VCaP (cell line): ENCODE measurements around the gene ARHGEF10L.

ENCODE experiments used
- H3K27ac ChIP-seq: fragments of 450-650 bp; 2 replicates; pipeline ENCODE4 v1.5.1; 2017
- TF ChIP-seq, protein P1 (sequence below): fragments of 450-650 bp; conservative IDR thresholded peaks from 2 replicates; pipeline ENCODE4 v1.5.1; 2017; ENCODE audit warnings: mild to moderate bottlenecking, moderate library complexity

ARHGEF10L gene

DNA sequence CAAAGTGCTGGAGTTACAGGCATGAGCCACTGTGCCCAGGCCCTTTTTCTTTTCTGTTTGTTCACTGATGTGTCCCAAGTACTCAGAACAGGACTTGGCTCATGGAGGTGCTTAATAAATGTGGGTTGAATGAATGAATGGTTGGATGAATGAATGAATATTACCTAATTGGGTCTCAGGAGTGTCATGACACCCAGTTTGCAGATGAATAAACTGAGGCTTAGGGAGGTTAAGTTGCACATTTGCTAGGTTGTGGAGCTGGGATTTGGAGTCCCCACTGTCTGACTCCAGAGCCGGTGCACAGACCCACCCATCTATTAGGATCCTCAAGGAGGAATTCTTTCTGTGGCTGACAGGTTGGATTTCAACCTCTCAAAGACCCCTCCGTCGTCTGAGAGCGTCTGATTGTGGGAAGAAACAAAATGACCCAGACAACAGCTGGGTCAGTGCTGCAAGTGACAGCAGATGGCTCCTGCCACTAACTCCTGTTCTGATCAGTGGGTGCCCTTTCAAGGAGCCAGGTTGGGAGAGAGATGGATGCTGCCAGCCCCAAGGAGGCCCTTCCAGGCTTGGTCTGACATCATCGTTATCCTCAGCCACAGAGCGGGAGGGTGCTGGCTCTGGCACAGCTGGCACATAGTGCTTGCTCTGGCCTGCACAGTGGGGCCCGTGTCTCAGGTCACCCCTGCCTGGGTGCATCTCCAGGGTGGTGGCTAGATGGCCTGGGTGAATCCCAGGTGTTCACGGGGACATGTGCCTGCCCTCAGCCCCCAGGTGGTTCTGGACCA is 24.2 kb downstream of the ARHGEF10L start:
- TF ChIP-seq, protein P1, sequence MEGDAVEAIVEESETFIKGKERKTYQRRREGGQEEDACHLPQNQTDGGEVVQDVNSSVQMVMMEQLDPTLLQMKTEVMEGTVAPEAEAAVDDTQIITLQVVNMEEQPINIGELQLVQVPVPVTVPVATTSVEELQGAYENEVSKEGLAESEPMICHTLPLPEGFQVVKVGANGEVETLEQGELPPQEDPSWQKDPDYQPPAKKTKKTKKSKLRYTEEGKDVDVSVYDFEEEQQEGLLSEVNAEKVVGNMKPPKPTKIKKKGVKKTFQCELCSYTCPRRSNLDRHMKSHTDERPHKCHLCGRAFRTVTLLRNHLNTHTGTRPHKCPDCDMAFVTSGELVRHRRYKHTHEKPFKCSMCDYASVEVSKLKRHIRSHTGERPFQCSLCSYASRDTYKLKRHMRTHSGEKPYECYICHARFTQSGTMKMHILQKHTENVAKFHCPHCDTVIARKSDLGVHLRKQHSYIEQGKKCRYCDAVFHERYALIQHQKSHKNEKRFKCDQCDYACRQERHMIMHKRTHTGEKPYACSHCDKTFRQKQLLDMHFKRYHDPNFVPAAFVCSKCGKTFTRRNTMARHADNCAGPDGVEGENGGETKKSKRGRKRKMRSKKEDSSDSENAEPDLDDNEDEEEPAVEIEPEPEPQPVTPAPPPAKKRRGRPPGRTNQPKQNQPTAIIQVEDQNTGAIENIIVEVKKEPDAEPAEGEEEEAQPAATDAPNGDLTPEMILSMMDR, result no peak
- no peak overlapping the region for H3K27ac ChIP-seq

DNA sequence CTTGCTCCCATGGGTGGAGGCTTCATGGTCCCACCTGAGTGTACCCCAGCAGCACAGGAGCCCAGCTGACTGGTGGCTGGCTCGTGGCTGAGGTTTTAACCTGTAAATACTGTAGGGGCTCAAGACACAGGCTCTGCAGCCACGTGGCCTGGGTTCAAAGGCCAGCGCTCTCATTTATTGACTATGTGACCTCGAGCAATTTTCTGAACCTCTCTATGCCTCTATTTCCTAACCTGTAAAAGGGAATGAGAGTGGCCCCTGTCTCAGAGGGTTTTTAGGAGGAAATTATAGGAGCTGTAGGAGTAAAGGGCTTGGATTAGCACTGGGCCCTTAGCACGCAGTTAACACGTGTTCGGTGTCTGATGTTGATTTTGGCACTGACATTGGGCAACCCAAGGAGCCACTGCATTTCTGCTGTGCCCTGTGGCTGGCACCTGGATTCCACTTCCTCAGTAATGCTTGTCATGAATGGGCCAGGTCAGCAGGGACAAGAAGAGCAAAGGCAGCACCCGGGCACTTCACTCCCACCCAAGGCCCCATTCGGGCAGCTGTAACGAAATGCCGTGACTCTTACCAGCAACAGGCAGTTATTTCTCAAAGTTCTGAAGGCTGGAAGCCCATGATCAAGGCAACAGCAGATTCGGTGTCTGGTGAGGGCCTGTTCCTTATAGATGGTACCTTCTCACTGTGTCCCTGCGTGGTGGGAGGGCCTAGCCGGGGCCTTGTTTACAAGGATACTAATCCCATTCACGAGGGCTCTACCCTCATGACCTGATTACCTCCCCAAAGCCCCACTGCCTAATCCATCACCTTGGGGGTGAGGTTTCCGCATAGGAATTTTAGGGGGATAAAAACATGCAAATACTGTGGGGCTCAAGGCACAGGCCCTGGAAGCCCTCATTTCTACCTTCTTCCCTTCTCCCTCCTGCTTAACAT is 25.2 kb downstream of the ARHGEF10L start:
- TF ChIP-seq, protein P1, result no peak
- H3K27ac ChIP-seq, result no peak overlapping the region

DNA sequence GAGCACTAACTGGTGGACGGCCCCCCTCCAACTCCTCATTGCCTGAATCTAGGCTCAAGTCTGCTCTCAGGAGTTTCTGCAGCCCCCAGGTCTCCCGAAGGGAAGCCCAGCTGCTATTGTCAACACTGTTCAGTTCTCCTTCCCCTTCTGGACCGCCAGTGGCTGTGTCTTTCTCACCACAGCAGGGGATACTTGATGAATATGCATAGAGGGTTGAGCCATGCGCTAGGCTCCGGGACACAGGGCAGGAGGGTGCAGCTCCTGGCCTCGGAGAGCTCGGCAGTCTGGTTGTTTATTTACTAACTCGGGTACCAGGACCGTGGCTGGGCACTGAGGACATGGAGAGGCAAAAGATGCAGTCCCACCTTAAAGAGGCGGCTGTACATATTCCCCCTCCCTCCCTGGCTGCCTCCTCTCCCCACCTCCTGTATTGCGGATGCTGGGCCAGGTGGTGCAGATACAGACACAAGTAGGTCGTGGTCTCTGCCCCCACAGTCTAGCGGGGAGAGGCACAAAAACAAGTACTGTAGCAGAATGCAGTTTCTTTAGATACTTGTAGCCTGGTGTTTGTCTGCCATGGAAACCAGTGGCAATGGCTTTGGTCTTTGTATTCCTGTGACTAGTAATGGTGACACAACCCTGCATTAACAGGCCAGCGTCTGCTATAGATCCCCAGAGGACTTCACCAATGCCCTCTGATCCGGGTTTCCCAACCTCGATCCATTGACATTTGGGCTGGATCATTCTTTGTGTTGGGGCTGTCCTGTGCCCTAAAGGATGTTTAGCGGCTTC is 26.2 kb downstream of the ARHGEF10L start:
- TF ChIP-seq, protein P1, result no peak
- H3K27ac ChIP-seq, result no peak overlapping the region

DNA sequence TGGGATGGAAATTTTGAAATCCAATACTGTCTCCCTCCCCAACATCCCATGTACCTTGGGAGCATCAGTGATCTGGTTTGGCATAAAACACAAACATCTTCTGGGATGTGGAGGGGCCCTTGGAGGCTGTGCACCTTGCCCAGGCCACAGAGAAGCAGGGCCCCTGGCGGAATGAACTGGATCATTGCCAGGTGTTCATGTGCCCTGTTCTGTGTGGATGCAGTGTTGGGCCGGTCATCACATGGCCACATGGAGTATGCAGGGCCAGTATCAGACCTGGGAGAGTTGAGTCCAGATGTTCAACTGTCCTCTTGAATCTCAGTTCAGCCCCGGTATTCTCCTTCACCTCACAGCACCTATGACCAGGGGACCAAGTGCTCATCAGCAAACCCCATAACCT is 26.9 kb downstream of the ARHGEF10L start:
- TF ChIP-seq, protein P1, result no peak
- no peak overlapping the region for H3K27ac ChIP-seq

DNA sequence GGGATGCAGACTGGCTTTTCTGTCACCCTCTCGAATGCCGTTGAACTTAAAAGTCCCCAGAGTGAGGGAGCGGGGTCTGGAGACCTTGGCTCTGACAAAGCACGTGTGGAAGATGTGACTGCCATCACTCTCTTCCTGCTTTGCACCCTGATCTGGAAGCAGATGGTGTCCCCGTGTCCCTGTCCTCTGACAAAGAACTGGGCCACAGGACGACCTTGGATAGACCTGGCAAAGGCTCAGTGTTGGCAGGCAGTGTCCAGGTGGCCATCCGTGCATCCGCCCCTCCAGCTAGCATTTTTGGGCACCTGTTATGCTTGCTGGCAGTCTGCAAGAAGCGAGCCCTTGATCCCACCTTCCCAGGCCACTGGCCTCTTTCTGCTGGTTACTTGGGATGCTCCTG is 27.4 kb downstream of the ARHGEF10L start:
- no peak overlapping the region for H3K27ac ChIP-seq

DNA sequence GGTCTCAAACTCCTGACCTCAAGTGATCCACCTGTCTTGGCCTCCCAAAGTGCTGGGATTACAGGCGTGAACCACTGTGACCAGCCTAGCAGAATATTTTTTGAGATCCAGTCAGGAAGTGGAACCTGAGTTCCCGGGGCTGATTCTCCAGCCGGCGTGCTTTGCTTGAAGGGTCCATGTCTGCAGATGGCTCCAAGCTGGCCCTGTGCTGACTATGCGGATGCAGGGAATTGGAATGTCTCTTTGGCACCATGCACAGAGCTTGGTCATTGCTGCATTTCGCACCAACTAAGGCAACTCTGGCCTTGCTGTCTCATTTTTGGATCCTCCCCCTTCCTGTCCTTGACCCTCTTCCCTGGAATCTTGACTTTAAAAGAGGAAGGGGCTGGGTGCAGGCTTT is 28.1 kb downstream of the ARHGEF10L start:
- no peak overlapping the region for H3K27ac ChIP-seq
- TF ChIP-seq, protein P1, result no peak

More for the DNA sequence above, 27.4 kb downstream of the ARHGEF10L start:
- TF ChIP-seq, protein P1, result no peak
